CD4-positive, CD25-positive, alpha-beta regulatory T cell (primary cell): Measurements from ENCODE around the gene RHAG. TPM values are rescaled to one million over a fixed set of nuclear protein-coding genes. Genes with fewer than 3 reads are reported as not detected.

Experiments
- ATAC-seq, 2 donors: fragments of 150-1000 bp; cut with Tn5 transposase; one replicate each; pipeline ENCODE4 v1.10.0; 2021; ENCODE audit warnings: low read depth in 2 of 2, moderate number of reproducible peaks in 2 of 2, moderate library complexity in 1 of 2
- DNase-seq, 3 donors: peaks; one replicate each; pipeline versions ENCODE4 v3.0.0 to v3.0.0-alpha.2; 2012 to 2022; ENCODE audit warnings: mixed read lengths in 1 of 3
- H3K27ac ChIP-seq: one replicate; pipeline ENCODE4 v1.7.0; 2013; ENCODE audit warnings: mild to moderate bottlenecking, low read length; ENCODE audit not compliant: insufficient read depth, poor library complexity, severe bottlenecking
- H3K27me3 ChIP-seq: one replicate; pipeline ENCODE4 v1.7.0; 2013; ENCODE audit warnings: low read length; ENCODE audit not compliant: control insufficient read depth, insufficient read depth
- H3K36me3 ChIP-seq: one replicate; pipeline ENCODE4 v1.7.0; 2013; ENCODE audit warnings: mild to moderate bottlenecking, low read length, moderate library complexity; ENCODE audit not compliant: control insufficient read depth, insufficient read depth
- H3K4me1 ChIP-seq: 2 replicates; pipeline ENCODE4 v1.7.0; 2013; ENCODE audit warnings: mild to moderate bottlenecking, low read length; ENCODE audit not compliant: insufficient read depth, control insufficient read depth, poor library complexity, severe bottlenecking
- H3K4me3 ChIP-seq: one replicate; pipeline ENCODE4 v1.7.0; 2013; ENCODE audit warnings: low read depth, mild to moderate bottlenecking, low read length, moderate library complexity
- H3K9me3 ChIP-seq, 2 experiments: 1 replicate in 1 of 2; 2 replicates in 1 of 2; pipeline ENCODE4 v1.7.0; 2013; ENCODE audit warnings: low read length in 2 of 2, mild to moderate bottlenecking in 1 of 2, moderate library complexity in 1 of 2; ENCODE audit not compliant: control insufficient read depth in 2 of 2
- H3K27ac Mint-ChIP-seq, 3 donors: one replicate each; pipeline ENCODE4 v1.8.0; 2020 to 2022; ENCODE audit warnings: mild to moderate bottlenecking in 3 of 3, mixed read lengths in 3 of 3, moderate library complexity in 2 of 3
- H3K27me3 Mint-ChIP-seq: one replicate; pipeline ENCODE4 v1.8.0; 2022; ENCODE audit warnings: mild to moderate bottlenecking, mixed read lengths
- H3K36me3 Mint-ChIP-seq: one replicate; pipeline ENCODE4 v1.8.0; 2020; ENCODE audit warnings: mixed read lengths
- H3K4me1 Mint-ChIP-seq, 4 donors: one replicate each; pipeline ENCODE4 v1.8.0; 2020 to 2022; ENCODE audit warnings: mixed read lengths in 4 of 4, mild to moderate bottlenecking in 1 of 4
- H3K4me3 Mint-ChIP-seq, 4 donors: one replicate each; pipeline ENCODE4 v1.8.0; 2020 to 2022; ENCODE audit warnings: mild to moderate bottlenecking in 4 of 4, mixed read lengths in 4 of 4, moderate library complexity in 3 of 4
- H3K9me3 Mint-ChIP-seq, 7 donors: one replicate each; pipeline ENCODE4 v1.8.0; 2020 to 2022; ENCODE audit warnings: mixed read lengths in 7 of 7, mild to moderate bottlenecking in 3 of 7, moderate library complexity in 2 of 7
- polyA plus RNA-seq, 4 donors: library from polyadenylated mRNA; unstranded; fragments of 300-500 nt; fragmentation: Illumina TruSeq; gene quantifications; one replicate each; pipeline ENCODE4 v1.2.3, GENCODE V29; 2021
- total RNA-seq: library from RNA; stranded (reverse); gene quantifications from one replicate; pipeline ENCODE4 v1.2.3, GENCODE V29; 2022

RHAG gene
- total and polyA plus RNA-seq, 5 donors from 2014 or later, result not detected

DNA sequence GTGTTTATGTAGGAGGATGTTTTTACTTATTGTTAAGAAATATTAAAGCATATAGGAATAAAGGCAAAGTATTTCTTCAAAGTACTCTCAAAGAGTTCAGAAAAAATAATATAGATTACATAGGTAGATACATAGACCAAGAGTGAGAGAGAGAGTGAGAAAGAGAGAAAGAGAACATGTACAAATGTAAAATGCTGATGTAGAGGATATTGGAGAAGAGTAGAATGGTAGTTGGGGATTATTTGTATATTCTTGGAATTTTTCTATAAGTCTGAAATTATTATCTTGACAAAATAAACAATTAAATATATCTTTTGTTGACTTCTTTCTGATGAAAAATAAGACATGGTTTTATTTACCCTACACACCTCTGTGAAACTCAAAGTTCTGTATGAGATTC, 57.0 kb downstream of the RHAG start:
- no peaks in the 10 kb centered on the region for H3K36me3 ChIP-seq
- H3K27me3 ChIP-seq, result no peaks in the 10 kb centered on the region
- Mint-ChIP-seq H3K27ac (no peak overlapping the region), H3K9me3 (peaks cover 0 to 3% (median 0%) of the 10 kb centered on the region in 7 donors), H3K27me3 (no peaks in the 10 kb centered on the region), H3K36me3 (no peaks in the 10 kb centered on the region), H3K4me3 (no peak overlapping the region), H3K4me1 (no peaks in the 10 kb centered on the region)
- no peaks in the 10 kb centered on the region for H3K9me3 ChIP-seq
- H3K4me3 ChIP-seq, result no peak overlapping the region
- DNase-seq, result no peak
- no peak overlapping the region for H3K27ac ChIP-seq
- H3K4me1 ChIP-seq, result no peaks in the 10 kb centered on the region
- ATAC-seq, result no peak

DNA sequence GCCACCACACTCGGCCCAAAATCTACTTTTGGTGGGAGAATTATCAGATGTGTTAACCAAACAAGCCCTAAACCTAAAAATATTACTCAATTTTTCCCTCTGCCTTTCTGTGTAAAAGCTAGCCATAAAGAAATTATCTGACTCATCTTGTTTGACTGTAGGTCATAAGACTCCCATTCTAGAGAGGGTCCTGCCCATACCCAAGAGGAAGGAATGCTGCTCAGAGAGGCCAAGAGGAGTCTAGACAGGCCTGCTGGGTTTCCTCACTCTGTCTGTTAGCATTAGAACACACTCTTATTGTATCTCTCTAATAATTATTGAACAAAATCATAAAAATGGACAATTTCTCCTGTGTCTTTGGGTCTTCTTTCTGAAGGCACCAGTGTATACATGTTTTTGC, 60.0 kb downstream of the RHAG start:
- no peak overlapping the region for H3K4me3 Mint-ChIP-seq
- H3K27ac Mint-ChIP-seq, result no peak overlapping the region
- H3K4me1 Mint-ChIP-seq, result no peaks in the 10 kb centered on the region
- H3K9me3 ChIP-seq, result no peaks in the 10 kb centered on the region
- H3K4me3 ChIP-seq, result no peak overlapping the region
- H3K36me3 ChIP-seq, result no peaks in the 10 kb centered on the region
- H3K36me3 Mint-ChIP-seq, result no peaks in the 10 kb centered on the region
- H3K27me3 Mint-ChIP-seq, result no peaks in the 10 kb centered on the region
- peaks cover 0 to 3% (median 0%) of the 10 kb centered on the region in 7 donors for H3K9me3 Mint-ChIP-seq
- H3K4me1 ChIP-seq, result no peaks in the 10 kb centered on the region
- DNase-seq (no peak), ATAC-seq (no peak)
- H3K27ac ChIP-seq, result no peak overlapping the region
- no peaks in the 10 kb centered on the region for H3K27me3 ChIP-seq

- H3K27ac ChIP-seq, result no peak overlapping the region
- no peaks in the 10 kb centered on the region for H3K36me3 ChIP-seq
- H3K27me3 ChIP-seq, result no peaks in the 10 kb centered on the region
- Mint-ChIP-seq H3K27me3 (no peaks in the 10 kb centered on the region), H3K36me3 (no peaks in the 10 kb centered on the region), H3K27ac (no peak overlapping the region), H3K4me3 (no peak overlapping the region), H3K9me3 (no peaks in the 10 kb centered on the region), H3K4me1 (no peaks in the 10 kb centered on the region)
- no peak overlapping the region for H3K4me3 ChIP-seq
- no peaks in the 10 kb centered on the region for H3K9me3 ChIP-seq
- DNase-seq (no peak), ATAC-seq (no peak)
- H3K4me1 ChIP-seq, result no peaks in the 10 kb centered on the region
These were observed 66.1 kb downstream of the RHAG start for GRCh38 chr6:49570474-49571079.

DNA sequence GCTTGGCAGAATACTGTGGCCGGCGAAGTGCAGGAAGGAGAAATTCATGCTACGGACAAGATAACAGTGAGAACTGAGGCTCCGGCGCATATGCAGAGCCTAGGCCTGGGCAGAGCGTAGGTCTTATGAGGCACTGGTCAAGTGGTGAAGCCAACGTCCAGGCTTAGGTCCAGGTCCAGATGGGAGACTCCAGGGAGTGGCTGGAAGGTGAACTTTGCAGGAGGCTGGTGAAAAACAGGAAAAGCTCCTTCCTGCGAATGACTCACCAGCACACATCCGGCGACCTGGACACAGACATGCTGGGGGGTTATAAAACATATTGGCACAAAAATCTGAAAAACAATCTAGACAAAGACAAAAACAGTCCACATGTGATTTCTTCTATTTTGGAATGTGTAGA, 70.8 kb downstream of the RHAG start:
- Histone ChIP-seq H3K4me3 (no peak overlapping the region), H3K4me1 (no peaks in the 10 kb centered on the region), H3K27ac (no peak overlapping the region), H3K27me3 (no peaks in the 10 kb centered on the region), H3K36me3 (no peaks in the 10 kb centered on the region), H3K9me3 (no peaks in the 10 kb centered on the region)
- no peaks in the 10 kb centered on the region for H3K27me3 Mint-ChIP-seq
- H3K36me3 Mint-ChIP-seq, result no peaks in the 10 kb centered on the region
- ATAC-seq (no peak), DNase-seq (no peak)
- H3K27ac Mint-ChIP-seq, result no peak overlapping the region
- H3K4me1 Mint-ChIP-seq, result no peaks in the 10 kb centered on the region
- peaks cover 0 to 4% (median 0%) of the 10 kb centered on the region in 7 donors for H3K9me3 Mint-ChIP-seq
- H3K4me3 Mint-ChIP-seq, result no peak overlapping the region

GRCh38 chr6:49565261-49565660, 71.4 kb downstream of the RHAG start:
- Mint-ChIP-seq H3K4me3 (no peak overlapping the region), H3K27ac (no peak overlapping the region), H3K36me3 (no peaks in the 10 kb centered on the region)

GRCh38 chr6:49564552-49564951, 72.1 kb downstream of the RHAG start:
- ATAC-seq, result no peak
- Mint-ChIP-seq H3K4me1 (no peaks in the 10 kb centered on the region), H3K4me3 (no peak overlapping the region)

More at GRCh38 chr6:49565261-49565660, 71.4 kb downstream of the RHAG start:
- no peaks in the 10 kb centered on the region for H3K27me3 ChIP-seq
- peaks cover 0 to 4% (median 0%) of the 10 kb centered on the region in 7 donors for H3K9me3 Mint-ChIP-seq
- H3K27ac ChIP-seq, result no peak overlapping the region
- H3K36me3 ChIP-seq, result no peaks in the 10 kb centered on the region
- H3K4me3 ChIP-seq, result no peak overlapping the region
- H3K4me1 Mint-ChIP-seq, result no peaks in the 10 kb centered on the region
- no peaks in the 10 kb centered on the region for H3K9me3 ChIP-seq
- no peak for ATAC-seq
- no peaks in the 10 kb centered on the region for H3K4me1 ChIP-seq
- no peaks in the 10 kb centered on the region for H3K27me3 Mint-ChIP-seq
- DNase-seq, result no peak

DNA sequence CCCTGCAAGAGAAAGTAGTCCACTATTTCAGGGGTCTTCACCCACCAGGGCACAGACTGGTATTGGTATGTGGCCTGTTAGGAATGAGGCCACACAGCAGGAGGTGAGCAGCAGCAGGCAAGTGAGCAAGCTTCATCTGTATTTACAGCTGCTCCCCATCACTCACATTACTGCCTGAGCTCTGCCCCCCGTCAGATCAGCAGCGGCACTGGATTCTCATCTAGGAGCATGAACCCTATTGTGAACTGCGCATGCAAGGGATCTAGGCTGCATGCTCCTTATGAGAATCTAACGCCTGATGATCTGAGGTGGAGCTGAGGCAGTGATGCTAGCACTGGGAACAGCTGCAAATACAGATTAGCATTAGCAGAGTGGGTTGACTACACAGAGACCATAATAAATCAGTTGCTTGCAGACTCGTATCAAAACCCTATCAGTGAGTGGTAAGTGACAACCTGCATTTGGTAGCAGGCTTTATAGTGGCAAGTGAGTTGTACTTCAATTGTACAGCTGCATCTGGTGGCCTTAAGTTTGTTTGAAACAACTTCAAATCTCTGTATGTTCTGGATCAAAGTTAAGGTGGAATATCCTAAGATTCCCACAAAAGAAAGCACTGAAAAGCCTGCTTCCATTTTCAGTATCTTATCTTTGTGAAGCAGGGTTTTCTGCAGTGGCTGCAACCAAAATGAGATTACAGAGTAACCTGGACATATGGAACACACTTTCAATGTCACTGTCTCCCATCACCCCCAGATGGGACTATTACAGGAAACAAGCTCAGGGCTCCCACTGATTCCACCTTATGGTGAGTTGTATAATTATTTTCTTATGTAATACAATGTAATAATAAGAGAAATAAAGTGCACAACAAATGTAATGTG, 73.4 kb downstream of the RHAG start:
- Mint-ChIP-seq H3K27ac (no peak overlapping the region), H3K4me3 (no peak overlapping the region), H3K27me3 (no peaks in the 10 kb centered on the region), H3K9me3 (peaks cover 0 to 4% (median 0%) of the 10 kb centered on the region in 7 donors), H3K36me3 (no peaks in the 10 kb centered on the region), H3K4me1 (no peaks in the 10 kb centered on the region)
- Histone ChIP-seq H3K4me1 (no peaks in the 10 kb centered on the region), H3K27me3 (no peaks in the 10 kb centered on the region), H3K36me3 (no peaks in the 10 kb centered on the region), H3K27ac (no peak overlapping the region), H3K4me3 (no peak overlapping the region), H3K9me3 (no peaks in the 10 kb centered on the region)
- DNase-seq, result no peak
- no peak for ATAC-seq

More at GRCh38 chr6:49564552-49564951, 72.1 kb downstream of the RHAG start:
- DNase-seq, result no peak
- Histone ChIP-seq H3K27me3 (no peaks in the 10 kb centered on the region), H3K36me3 (no peaks in the 10 kb centered on the region), H3K27ac (no peak overlapping the region), H3K9me3 (no peaks in the 10 kb centered on the region), H3K4me3 (no peak overlapping the region), H3K4me1 (no peaks in the 10 kb centered on the region)
- Mint-ChIP-seq H3K27ac (no peak overlapping the region), H3K27me3 (no peaks in the 10 kb centered on the region), H3K9me3 (peaks cover 0 to 4% (median 0%) of the 10 kb centered on the region in 7 donors), H3K36me3 (no peaks in the 10 kb centered on the region)
